Mesodermal cell (in vitro differentiated cells): ENCODE measurements around the gene SPCS3.
"Not testable (repeated sequence)": the region's sequence is repeated elsewhere in the genome, so short reads cannot be mapped to it uniquely, and the experiment has no call there.

Experiments
- H3K27ac ChIP-seq: 2 replicates; pipeline ENCODE4 v1.7.0; 2013; ENCODE audit warnings: mild to moderate bottlenecking, low read depth, low read length, moderate library complexity; ENCODE audit not compliant: severe bottlenecking
- H3K36me3 ChIP-seq: 2 replicates; pipeline ENCODE4 v1.7.1; 2013; ENCODE audit warnings: mild to moderate bottlenecking, low read length, moderate library complexity; ENCODE audit not compliant: control insufficient read depth, insufficient read depth
- H3K4me1 ChIP-seq: one replicate; pipeline ENCODE4 v1.7.1; 2013; ENCODE audit warnings: mild to moderate bottlenecking, low read length; ENCODE audit not compliant: insufficient read depth, control insufficient read depth, poor library complexity, severe bottlenecking
- H3K4me3 ChIP-seq: 2 replicates; pipeline ENCODE4 v1.7.0; 2013; ENCODE audit warnings: low read length, control low read depth, mild to moderate bottlenecking; ENCODE audit not compliant: insufficient read depth, poor library complexity, severe bottlenecking; ENCODE audit errors: extremely low read depth
- H3K9me3 ChIP-seq: 2 replicates; pipeline ENCODE4 v1.7.1; 2013; ENCODE audit warnings: mild to moderate bottlenecking, low read length, moderate library complexity; ENCODE audit not compliant: control insufficient read depth
- WGBS, 2 experiments: methylation state at CpG; one replicate each; pipeline ENCODE4 v1.1.5; 2013; ENCODE audit warnings: missing lambda C conversion rate in 2 of 2; ENCODE audit not compliant: insufficient coverage in 2 of 2; 5-methylcytosine and 5-hydroxymethylcytosine counted together

The SPCS3 gene

GRCh38 chr4:176345346-176345745, 25.6 kb downstream of the SPCS3 start:
- H3K27ac ChIP-seq, H3K4me3 ChIP-seq, H3K4me1 ChIP-seq: not testable (repeated sequence)
- H3K9me3 ChIP-seq, result peaks cover 21% of the 10 kb centered on the region
- peaks cover 40% of the 10 kb centered on the region for H3K36me3 ChIP-seq
- 85 to 100% methylated on average over 5 to 7 of the region's 7 CpGs for WGBS, 2 experiments

GRCh38 chr4:176346836-176347235, 27.1 kb downstream of the SPCS3 start:
- WGBS, 2 experiments, result no CpG with 5 or more reads among the region's 2 CpGs

GRCh38 chr4:176350671-176351070, 30.9 kb downstream of the SPCS3 start:
- Histone ChIP-seq H3K4me3 (no peak overlapping the region), H3K27ac (no peak overlapping the region), H3K9me3 (peaks cover 27% of the 10 kb centered on the region), H3K36me3 (peaks cover 20% of the 10 kb centered on the region), H3K4me1 (no peaks in the 10 kb centered on the region)
- WGBS, 2 experiments, result 87 to 100% methylated on average over 5 of the region's 5 CpGs

More at GRCh38 chr4:176346836-176347235, 27.1 kb downstream of the SPCS3 start:
- not testable (repeated sequence) for H3K4me1 ChIP-seq, H3K4me3 ChIP-seq, H3K27ac ChIP-seq
- peaks cover 39% of the 10 kb centered on the region for H3K36me3 ChIP-seq
- peaks cover 21% of the 10 kb centered on the region for H3K9me3 ChIP-seq

GRCh38 chr4:176354884-176355283, 35.1 kb downstream of the SPCS3 start:
- peaks cover 25% of the 10 kb centered on the region for H3K9me3 ChIP-seq
- no peak overlapping the region for H3K4me3 ChIP-seq
- no peaks in the 10 kb centered on the region for H3K4me1 ChIP-seq
- H3K27ac ChIP-seq, result no peak overlapping the region
- WGBS, 2 experiments, result 93 to 100% methylated on average over 1 of the region's 1 CpG
- H3K36me3 ChIP-seq, result peaks cover 9% of the 10 kb centered on the region

GRCh38 chr4:176357359-176358082, 37.8 kb downstream of the SPCS3 start:
- 75 to 100% methylated on average over 1 to 3 of the region's 4 CpGs for WGBS, 2 experiments
- Histone ChIP-seq H3K4me3 (no peak overlapping the region), H3K9me3 (peaks cover 24% of the 10 kb centered on the region), H3K27ac (no peak overlapping the region), H3K4me1 (no peaks in the 10 kb centered on the region), H3K36me3 (no peaks in the 10 kb centered on the region)

- Histone ChIP-seq H3K4me3 (no peak overlapping the region), H3K27ac (no peak overlapping the region), H3K4me1 (no peaks in the 10 kb centered on the region), H3K36me3 (no peaks in the 10 kb centered on the region), H3K9me3 (peaks cover 19% of the 10 kb centered on the region)
- WGBS, 2 experiments, result 100% methylated on average over 1 of the region's 3 CpGs
Measured at GRCh38 chr4:176358083-176358469, 38.3 kb downstream of the SPCS3 start.

- Histone ChIP-seq H3K36me3 (no peaks in the 10 kb centered on the region), H3K4me1 (no peaks in the 10 kb centered on the region), H3K9me3 (peaks cover 7% of the 10 kb centered on the region), H3K4me3 (no peak overlapping the region), H3K27ac (no peak overlapping the region)
- WGBS, 2 experiments, result no CpG with 5 or more reads among the region's 2 CpGs
Measured at GRCh38 chr4:176359590-176359989, 39.8 kb downstream of the SPCS3 start.

- no peak overlapping the region for H3K4me3 ChIP-seq
- H3K36me3 ChIP-seq, result no peaks in the 10 kb centered on the region
- no peaks in the 10 kb centered on the region for H3K4me1 ChIP-seq
- no peak overlapping the region for H3K27ac ChIP-seq
- H3K9me3 ChIP-seq, result peaks cover 4% of the 10 kb centered on the region
Measured at GRCh38 chr4:176360446-176360845, 40.7 kb downstream of the SPCS3 start.

GRCh38 chr4:176363072-176363471, 43.3 kb downstream of the SPCS3 start:
- H3K36me3 ChIP-seq, result no peaks in the 10 kb centered on the region
- H3K4me3 ChIP-seq, result no peak overlapping the region
- no peaks in the 10 kb centered on the region for H3K9me3 ChIP-seq
- no CpG with 5 or more reads among the region's 1 CpG for WGBS, 2 experiments
- no peak overlapping the region for H3K27ac ChIP-seq
- H3K4me1 ChIP-seq, result no peaks in the 10 kb centered on the region

- whole genome bisulfite sequencing, 2 experiments, result 77% methylated on average over 8 of the region's 8 CpGs
- Histone ChIP-seq H3K36me3 (no peaks in the 10 kb centered on the region), H3K4me1 (no peaks in the 10 kb centered on the region), H3K9me3 (no peaks in the 10 kb centered on the region), H3K4me3 (no peak overlapping the region), H3K27ac (no peak overlapping the region)
Measured at GRCh38 chr4:176367771-176368465, 48.2 kb downstream of the SPCS3 start.

GRCh38 chr4:176376032-176376614, 56.4 kb downstream of the SPCS3 start:
- no peaks in the 10 kb centered on the region for H3K36me3 ChIP-seq
- no peaks in the 10 kb centered on the region for H3K4me1 ChIP-seq
- no CpG with 5 or more reads among the region's 2 CpGs for WGBS, 2 experiments
- H3K27ac ChIP-seq, result no peak overlapping the region
- no peaks in the 10 kb centered on the region for H3K9me3 ChIP-seq
- no peak overlapping the region for H3K4me3 ChIP-seq
